Loucy (cell line): ENCODE results near the gene FN3KRP.

ENCODE experiments used
- CTCF ChIP-seq: fragments of 200-600 bp; sonication (generic); conservative IDR thresholded peaks from 2 replicates; pipeline ENCODE4 v1.5.1; 2014; ENCODE audit warnings: mild to moderate bottlenecking, antibody characterized with exemption, low read length
- EZH2phosphoT487 ChIP-seq: fragments of 200-600 bp; IDR thresholded peaks from 2 replicates; pipeline ENCODE4 v1.6.1; 2018; ENCODE audit warnings: antibody characterized with exemption, mild to moderate bottlenecking, moderate library complexity, borderline replicate concordance

- TF ChIP-seq CTCF (no peak), EZH2phosphoT487 (no peak)
Observed at GRCh38 chr17:82748756-82749155, 32.2 kb downstream of the FN3KRP start.
